Ovary (tissue), 10 donors: ENCODE data around the gene SLC25A53. TPM values are rescaled to one million over a fixed set of nuclear protein-coding genes. Genes with fewer than 3 reads are reported as not detected.

Experiments used
- DNase-seq, 5 donors: peaks; one replicate each; pipeline ENCODE4 v3.0.0-alpha.2; 2019 to 2020
- H3K27ac ChIP-seq, 2 donors: fragments of 200-600 bp; one replicate each; pipeline versions ENCODE4 v1.5.1 to v1.8.0; 2019 to 2022
- H3K27me3 ChIP-seq: fragments of 200-600 bp; one replicate; pipeline ENCODE4 v1.8.0; 2022
- H3K36me3 ChIP-seq: fragments of 200-600 bp; sonication (generic); one replicate; pipeline ENCODE4 v1.5.1; 2019
- H3K4me1 ChIP-seq: one replicate; pipeline ENCODE4 v1.8.1; 2013; ENCODE audit warnings: mild to moderate bottlenecking, moderate library complexity; ENCODE audit not compliant: insufficient read depth
- H3K4me3 ChIP-seq: fragments of 200-600 bp; sonication (generic); one replicate; pipeline ENCODE4 v1.5.1; 2017
- H3K9me3 ChIP-seq, 2 donors: fragments of 200-600 bp in 1 of 2; sonication (generic) in 1 of 2; one replicate each; pipeline versions ENCODE4 v1.5.1 to v1.8.1; 2013 to 2019; ENCODE audit warnings: mild to moderate bottlenecking in 1 of 2, moderate library complexity in 1 of 2
- CTCF ChIP-seq, 3 donors: fragments of 450-650 bp in 2 of 3; fragments of 200-600 bp in 1 of 3; IDR thresholded peaks; one replicate each; pipeline versions ENCODE4 v1.5.1 to v1.8.0; 2016 to 2022; ENCODE audit warnings: antibody characterized with exemption in 3 of 3, mild to moderate bottlenecking in 1 of 3
- EP300 ChIP-seq: sonication (generic); formaldehyde crosslinking; IDR thresholded peaks from one replicate; pipeline ENCODE4 v1.6.1; 2017; ENCODE audit warnings: antibody characterized with exemption
- POLR2A ChIP-seq: fragments of 450-650 bp; IDR thresholded peaks from one replicate; pipeline ENCODE4 v1.6.1; 2017; ENCODE audit warnings: antibody characterized with exemption, mild to moderate bottlenecking, moderate library complexity
- WGBS, 3 donors: extraction: QIAGEN DNeasy Blood & Tissue Kit in 1 of 3; methylation state at CpG; one replicate each; pipeline versions ENCODE4 v1.1.5 to v1.1.7; 2013 to 2017; 5-methylcytosine and 5-hydroxymethylcytosine counted together
- intact Hi-C, 4 donors: fragments of 100-400 bp; cut with DNase I; formaldehyde crosslinking; loops; one replicate each; pipeline versions ENCODE4 v1.11.0 to v1.15.1; 2022 to 2023
- long read RNA-seq, 3 donors: library from polyadenylated mRNA in 2 of 3; unstranded in 2 of 3; transcript quantifications; one replicate each; pipeline ENCODE4 v2.0.0 and lab custom pipeline, GENCODE V29; 2021 to 2026
- polyA plus RNA-seq, 2 donors: library from polyadenylated mRNA; stranded (reverse); fragments of 200-250 nt in 1 of 2; fragments of 350-450 nt in 1 of 2; fragmentation: Illumina TruSeq in 1 of 2; extraction: RNeasy Lipid Tissue Mini Kit (QIAGEN cat#74804) in 1 of 2; gene quantifications; one replicate each; pipeline ENCODE4 v1.2.3, GENCODE V29; 2013 to 2014
- total RNA-seq, 7 donors: library from RNA; depleted of rRNA in 2 of 7; stranded (reverse); fragments of >200 nt in 2 of 7; fragmentation: NEBNext Ultra II Directional in 3 of 7; extraction: Animal tissue kit (Norgen Biotek cat#: 25700) in 3 of 7; gene quantifications; one replicate each; pipeline versions ENCODE4 v1.1.0 to v1.2.4, GENCODE V29; 2016 to 2023
- donor health status: DM: no; HTN: no; CAD: no; lungs with moderate emphysema.
- donor health status: DM: no; HTN: no; CAD: no.
- donor health status: Bipolar disorder and iron deficiency.
- donor health status: DM: yes; HTN: yes; CAD: no.
- donor health status: DM: no; HTN: no; CAD: no.
- donor health status: DM: yes; HTN: yes; CAD: no.

The SLC25A53 gene
- total RNA-seq (10 to 100 TPM in 6 of 7 donors, 1 to 10 TPM in 1; 7.8 to 15.1 (median 12.6) TPM), polyA plus RNA-seq (10 to 100 TPM in 1 of 2 donors, 1 to 10 TPM in 1; 8.4 to 15.0 TPM)
- long read RNA-seq, donor 1, transcript SLC25A53-201 (2 exons, 731 nt): major isoform, 5 of 9 reads
- long read RNA-seq, donor 1, partial matches to known transcripts: 0 of 9 reads
- long read RNA-seq, donor 1, other reads (novel, unspliced or antisense): 4 of 9 reads
- long read RNA-seq, donor 2, transcript SLC25A53-201 (2 exons, 731 nt): major isoform, 8 of 8 reads
- long read RNA-seq, donor 2, partial matches to known transcripts: 0 of 8 reads
- long read RNA-seq, donor 2, other reads (novel, unspliced or antisense): 0 of 8 reads
- long read RNA-seq, donor 3, full-length matches to known transcripts: 7 of 7 reads
- long read RNA-seq, donor 3, partial matches to known transcripts: 0 of 7 reads
- long read RNA-seq, donor 3, other reads (novel, unspliced or antisense): 0 of 7 reads

GRCh38 chrX:104156630-104157529 lies at the start of gene SLC25A53:
SLC25A53 (minus strand) TSS chrX:104157009; CDS start chrX:104105257, 51,752 bp downstream.
- no peaks in the 10 kb centered on the region for H3K9me3 ChIP-seq
- H3K36me3 ChIP-seq: no peaks in the 10 kb centered on the region
- peak; percentile 64 to 78 (median 72) for DNase-seq
- no peaks in the 10 kb centered on the region for H3K27me3 ChIP-seq
- peak within 1 kb of the TSS; percentile 42 to 76 for H3K27ac ChIP-seq
- peak in 1 of 3 donors; percentile 20 for TF ChIP-seq CTCF (IDR thresholded peaks at IDR 0.05)
- TF ChIP-seq POLR2A: peak; percentile 43
- TF ChIP-seq EP300: no peak
- peak within 1 kb of the TSS; percentile 54 for H3K4me3 ChIP-seq
- WGBS, 3 donors: 32 to 53% (median 50%) methylated on average over 44 of the region's 44 CpGs
- no peaks in the 10 kb centered on the region for H3K4me1 ChIP-seq
- intact Hi-C loops: no loop called here

- Histone ChIP-seq H3K9me3 (no peaks in the 10 kb centered on the region), H3K36me3 (no peaks in the 10 kb centered on the region), H3K27me3 (no peaks in the 10 kb centered on the region), H3K27ac (no peak overlapping the region), H3K4me3 (no peak overlapping the region), H3K4me1 (no peaks in the 10 kb centered on the region)
- TF ChIP-seq POLR2A: no peak
- no peak for TF ChIP-seq CTCF (IDR thresholded peaks at IDR 0.05)
- TF ChIP-seq EP300: no peak
- no peak for DNase-seq
- 62 to 73% (median 63%) methylated on average over 5 of the region's 5 CpGs for WGBS, 3 donors
- intact Hi-C loops: no loop called here
These were observed 48.7 kb upstream of the SLC25A53 start for GRCh38 chrX:104205548-104205947.

- no peaks in the 10 kb centered on the region for H3K4me1 ChIP-seq
- H3K4me3 ChIP-seq: no peak overlapping the region
- no peaks in the 10 kb centered on the region for H3K9me3 ChIP-seq
- no peaks in the 10 kb centered on the region for H3K27me3 ChIP-seq
- no peak for DNase-seq
- intact Hi-C loops: no loop called here
- TF ChIP-seq CTCF (IDR thresholded peaks at IDR 0.05): peak in 2 of 3 donors; percentile 17 to 36
- TF ChIP-seq POLR2A: no peak
- no peaks in the 10 kb centered on the region for H3K36me3 ChIP-seq
- 82 to 92% (median 89%) methylated on average over 1 of the region's 1 CpG for WGBS, 3 donors
- no peak overlapping the region for H3K27ac ChIP-seq
These were observed 38.8 kb upstream of the SLC25A53 start for GRCh38 chrX:104195489-104196084.

- no peaks in the 10 kb centered on the region for H3K36me3 ChIP-seq
- intact Hi-C loops: no loop called here
These were observed 38.2 kb upstream of the SLC25A53 start for GRCh38 chrX:104195013-104195412.

More at GRCh38 chrX:104195013-104195412, 38.2 kb upstream of the SLC25A53 start:
- Histone ChIP-seq H3K4me1 (no peaks in the 10 kb centered on the region), H3K27me3 (no peaks in the 10 kb centered on the region), H3K27ac (no peak overlapping the region), H3K4me3 (no peak overlapping the region), H3K9me3 (no peaks in the 10 kb centered on the region)
- DNase-seq: no peak
- TF ChIP-seq CTCF (IDR thresholded peaks at IDR 0.05) (no peak), POLR2A (no peak), EP300 (no peak)
- 17 to 21% (median 19%) methylated on average over 1 of the region's 1 CpG for WGBS, 3 donors
